IMR-90 (cell line): ENCODE results near the gene DUS1L. TPM values are rescaled to one million over a fixed set of nuclear protein-coding genes. Genes with fewer than 3 reads are reported as not detected.

ENCODE experiments used
- ATAC-seq: fragments of 200-7000 bp; cut with Tn5 transposase; 2 replicates; pipeline ENCODE4 v1.9.1; 2020; ENCODE audit warnings: low read depth, mild to moderate bottlenecking, moderate library complexity
- BruUV-seq: library from RNA; stranded (reverse); fragments of 400-500 nt; replicated peaks from 2 replicates; lab custom pipeline; 2021; lab: Mats Ljungman, UMichigan
- CTCF ChIA-PET: fragments of 300-600 bp; formaldehyde crosslinking; extraction: SDS; loops from one replicate; lab custom pipeline; 2021; ENCODE audit warnings: antibody characterized with exemption; lab: Yijun Ruan, JAX
- POLR2A ChIA-PET: fragments of 300-600 bp; sonication (Branson Sonifier 250); formaldehyde crosslinking; loops from one replicate; lab custom pipeline; 2022; ENCODE audit warnings: antibody characterized with exemption; ENCODE audit not compliant: unreplicated experiment; lab: Charles Lee
- DNase-seq: peaks from one replicate; pipeline ENCODE4 v3.0.0; 2013
- H2AFZ ChIP-seq: replicated peaks from 2 replicates; pipeline ENCODE3; 2013; ENCODE audit warnings: low read length, mild to moderate bottlenecking; ENCODE audit not compliant: poor library complexity
- H2AK5ac ChIP-seq: 2 replicates; pipeline ENCODE4 v1.6.1; 2013; ENCODE audit warnings: low read depth, low read length, inconsistent platforms
- H2AK9ac ChIP-seq: replicated peaks from 2 replicates; pipeline ENCODE3; 2013; ENCODE audit warnings: mild to moderate bottlenecking, low read depth, low read length, moderate library complexity; ENCODE audit not compliant: poor library complexity
- H2BK120ac ChIP-seq: 2 replicates; pipeline ENCODE4 v1.6.1; 2013; ENCODE audit warnings: low read depth, low read length, inconsistent platforms
- H2BK15ac ChIP-seq: 3 replicates; pipeline ENCODE4 v1.6.1; 2013; ENCODE audit warnings: low read depth, low read length, inconsistent platforms
- H2BK20ac ChIP-seq: 2 replicates; pipeline ENCODE4 v1.6.1; 2013; ENCODE audit warnings: low read depth, mild to moderate bottlenecking, inconsistent platforms, low read length, moderate library complexity
- H2BK5ac ChIP-seq: 2 replicates; pipeline ENCODE4 v1.6.1; 2013; ENCODE audit warnings: mild to moderate bottlenecking, low read depth, low read length, inconsistent platforms; ENCODE audit not compliant: poor library complexity, severe bottlenecking
- H3K14ac ChIP-seq: replicated peaks from 2 replicates; pipeline ENCODE4 v1.6.1; 2013; ENCODE audit warnings: low read depth, low read length, inconsistent platforms
- H3K18ac ChIP-seq: 2 replicates; pipeline ENCODE4 v1.6.1; 2013; ENCODE audit warnings: low read depth, low read length, control low read depth
- H3K23ac ChIP-seq: 2 replicates; pipeline ENCODE4 v1.6.1; 2013; ENCODE audit warnings: low read depth, low read length, inconsistent platforms
- H3K27ac ChIP-seq: 2 replicates; pipeline ENCODE4 v1.5.1; 2013; ENCODE audit warnings: mild to moderate bottlenecking, control low read depth, low read length; ENCODE audit not compliant: insufficient read depth
- H3K27me3 ChIP-seq: 2 replicates; pipeline ENCODE4 v1.6.1; 2013; ENCODE audit warnings: low read length; ENCODE audit not compliant: control insufficient read depth, insufficient read depth
- H3K36me3 ChIP-seq: 2 replicates; pipeline ENCODE4 v1.6.1; 2013; ENCODE audit warnings: low read length, mixed read lengths; ENCODE audit not compliant: control insufficient read depth, insufficient read depth
- H3K4ac ChIP-seq: 2 replicates; pipeline ENCODE4 v1.6.1; 2013; ENCODE audit warnings: low read depth, low read length, inconsistent platforms
- H3K4me1 ChIP-seq: 2 replicates; pipeline ENCODE4 v1.6.1; 2013; ENCODE audit warnings: low read length, mixed read lengths; ENCODE audit not compliant: control insufficient read depth, insufficient read depth
- H3K4me2 ChIP-seq: 2 replicates; pipeline ENCODE4 v1.6.1; 2013; ENCODE audit warnings: low read depth, mild to moderate bottlenecking, control low read depth, low read length, moderate library complexity
- H3K4me3 ChIP-seq: 2 replicates; pipeline ENCODE4 v1.5.1; 2013; ENCODE audit warnings: low read depth, mild to moderate bottlenecking, control low read depth, low read length, moderate library complexity; ENCODE audit not compliant: insufficient read depth
- H3K56ac ChIP-seq: 2 replicates; pipeline ENCODE4 v1.6.1; 2013; ENCODE audit warnings: low read length, inconsistent platforms; ENCODE audit not compliant: insufficient read depth; ENCODE audit errors: extremely low read depth
- H3K79me1 ChIP-seq, 2 experiments: 2 replicates each; pipeline ENCODE4 v1.6.1; 2013; ENCODE audit warnings: low read length in 2 of 2, inconsistent platforms in 1 of 2, low read depth in 1 of 2
- H3K9ac ChIP-seq: 2 replicates; pipeline ENCODE4 v1.6.1; 2013; ENCODE audit warnings: low read depth, low read length, control low read depth
- H3K9me1 ChIP-seq: 2 replicates; pipeline ENCODE4 v1.6.1; 2013; ENCODE audit warnings: low read length, inconsistent platforms; ENCODE audit not compliant: insufficient read depth
- H3K9me3 ChIP-seq: 2 replicates; pipeline ENCODE4 v1.6.1; 2013; ENCODE audit warnings: low read length; ENCODE audit not compliant: control insufficient read depth, insufficient read depth
- H4K20me1 ChIP-seq: 2 replicates; pipeline ENCODE4 v1.6.1; 2013; ENCODE audit warnings: low read length, inconsistent platforms; ENCODE audit not compliant: insufficient read depth
- H4K5ac ChIP-seq: 2 replicates; pipeline ENCODE4 v1.6.1; 2013; ENCODE audit warnings: mild to moderate bottlenecking, low read depth, low read length, control low read depth
- H4K8ac ChIP-seq, 2 experiments: 2 replicates each; pipeline ENCODE4 v1.6.1; 2013; ENCODE audit warnings: low read depth in 2 of 2, low read length in 2 of 2, control low read depth in 1 of 2, inconsistent platforms in 1 of 2
- H4K91ac ChIP-seq: 2 replicates; pipeline ENCODE4 v1.6.1; 2013; ENCODE audit warnings: low read depth, low read length, inconsistent platforms; ENCODE audit not compliant: insufficient read depth
- RAD21 ChIP-seq: IDR thresholded peaks from 2 replicates; pipeline ENCODE4 v1.6.1; 2012; ENCODE audit warnings: low read length, improper control_type of control experiment
- RFX5 ChIP-seq: IDR thresholded peaks from 2 replicates; pipeline ENCODE4 v1.8.0; 2012; ENCODE audit warnings: low read depth, mild to moderate bottlenecking, low read length, moderate library complexity
- WGBS, 2 experiments: methylation state at CpG; one replicate each; pipeline versions ENCODE4 v1.1.5 to v1.1.7; 2013; ENCODE audit warnings: missing lambda C conversion rate in 2 of 2; ENCODE audit not compliant: insufficient read length in 1 of 2; ENCODE audit errors: extremely low coverage in 2 of 2; 5-methylcytosine and 5-hydroxymethylcytosine counted together
- dilution Hi-C: fragments of 300-500 bp; cut with HindIII; formaldehyde crosslinking; loops from one replicate; pipeline ENCODE4 v1.14.3; 2018; ENCODE audit warnings: low sequenced_read_pairs; ENCODE audit not compliant: unreplicated experiment
- in situ Hi-C: fragments of 300-500 bp; cut with MboI; formaldehyde crosslinking; loops from 3 replicates; pipeline ENCODE4 v1.14.3; 2019; ENCODE audit warnings: low sequenced_read_pairs, inconsistent platforms, mixed read lengths
- intact Hi-C: fragments of 100-400 bp; cut with micrococcal nuclease; formaldehyde crosslinking; loops from 2 replicates; pipeline ENCODE4 v1.10.0; 2022
- polyA plus RNA-seq, 3 experiments: library from polyadenylated mRNA; depleted of rRNA; stranded (reverse); fragments of >200 nt; gene quantifications; 2 replicates each; pipeline ENCODE4 v1.2.3, GENCODE V29; 2012; ENCODE audit warnings: low replicate concordance in 1 of 3
- total RNA-seq: library from RNA; depleted of rRNA; stranded (reverse); fragments of >200 nt; gene quantifications from 2 replicates; pipeline ENCODE4 v1.2.3, GENCODE V29; 2012

DUS1L gene
- total and polyA plus RNA-seq, 2 of the 4 experiments (the other 2 are of a cell fraction): 29.0 to 76.9 TPM

DNA sequence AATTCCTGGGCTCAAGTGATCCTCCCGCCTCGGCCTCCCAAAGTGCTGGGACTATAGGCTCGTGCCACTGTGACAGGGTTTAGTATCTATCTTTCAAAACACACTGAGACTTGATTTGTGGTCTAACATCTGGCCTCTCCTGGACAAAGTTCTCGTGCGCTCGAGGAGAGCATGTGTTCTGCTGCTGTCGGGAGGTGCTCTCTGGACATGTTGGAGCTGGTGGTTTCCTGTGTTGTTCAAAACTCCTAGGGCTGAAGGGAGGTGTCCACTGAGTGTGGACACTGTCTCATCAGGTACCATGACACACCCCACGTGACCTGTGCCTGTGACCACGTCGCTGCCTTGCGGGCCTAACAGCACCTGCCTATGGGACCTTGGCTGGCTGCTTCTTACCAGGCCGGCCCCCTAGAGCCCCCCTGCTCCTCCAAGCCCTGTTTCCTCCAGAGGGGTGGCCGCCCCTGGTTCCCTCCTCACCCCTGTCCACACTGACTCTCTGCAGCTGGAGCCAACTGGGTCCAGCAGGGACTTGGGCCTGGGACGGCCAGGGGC, 19.6 kb downstream of the DUS1L start:
- H2BK15ac ChIP-seq: no peak overlapping the region
- H3K4me2 ChIP-seq: no peak overlapping the region
- ChIA-PET POLR2A (no interaction called here), CTCF (no interaction called here)
- no peak overlapping the region for H2AFZ ChIP-seq
- no peak overlapping the region for H2BK20ac ChIP-seq
- no peaks in the 10 kb centered on the region for H3K9me3 ChIP-seq
- peaks cover 3% of the 10 kb centered on the region for H4K20me1 ChIP-seq
- no peak overlapping the region for H2AK5ac ChIP-seq
- no peak overlapping the region for H2AK9ac ChIP-seq
- no peak overlapping the region for H3K9ac ChIP-seq
- H2BK5ac ChIP-seq: no peak overlapping the region
- no peak overlapping the region for H3K4me3 ChIP-seq
- H3K9me1 ChIP-seq: peaks cover 14% of the 10 kb centered on the region
- DNase-seq: no peak
- no peak overlapping the region for H3K23ac ChIP-seq
- dilution Hi-C loops: no loop called here
- no peaks in the 10 kb centered on the region for H3K27me3 ChIP-seq
- ATAC-seq: no peak
- H2BK120ac ChIP-seq: no peak overlapping the region
- intact Hi-C loops: no loop called here
- H4K5ac ChIP-seq: no peak overlapping the region
- no peak overlapping the region for H4K91ac ChIP-seq
- H3K56ac ChIP-seq: no peak overlapping the region
- no peak overlapping the region for H3K27ac ChIP-seq
- 90% methylated on average over 8 of the region's 14 CpGs; no CpG with 5 or more reads in 1 of the 2 experiments for WGBS, 2 experiments
- H3K36me3 ChIP-seq: peaks cover 30% of the 10 kb centered on the region
- no peak overlapping the region for H4K8ac ChIP-seq
- TF ChIP-seq RFX5: no peak
- TF ChIP-seq RAD21: no peak
- peaks cover 10 to 15% of the 10 kb centered on the region in 2 experiments for H3K79me1 ChIP-seq
- BruUV-seq: no TSS peak
- no peak overlapping the region for H3K18ac ChIP-seq
- H3K4ac ChIP-seq: no peak overlapping the region
- in situ Hi-C loops: no loop called here
- H3K14ac ChIP-seq: no peak overlapping the region
- peaks cover 10% of the 10 kb centered on the region for H3K4me1 ChIP-seq
